Measurements from ENCODE around the gene HOMER2. TPM values are rescaled to one million over a fixed set of nuclear protein-coding genes. Genes with fewer than 3 reads are reported as not detected.
A peak's percentile ranks its signal among the peaks of the same experiment; 100 is the strongest.

Gene HOMER2
- polyA plus RNA-seq, 3 donors: 0.92 to 2.4 (median 1.6) TPM

GRCh38 chr15:82831894-82832600, 120.5 kb downstream of the HOMER2 start:
- Mint-ChIP-seq H3K27me3 (ENCODE audit: low read depth in 3 of 3) (no peaks in the 10 kb centered on the region), H3K9me3 (no peaks in the 10 kb centered on the region), H3K4me1 (peaks cover 25% of the 10 kb centered on the region), H3K36me3 (peaks cover 80 to 99% of the 10 kb centered on the region in 2 donors), H3K27ac (peak overlapping the region; percentile 84 to 98 (median 96)), H3K4me3 (no peak overlapping the region)
- Histone ChIP-seq H3K4me3 (replicated peaks in 1 of 3; ENCODE audit: low read depth in 2 of 3, low read length in 3 of 3) (no peak overlapping the region), H3K9me3 (replicated peaks in 1 of 2; ENCODE audit: control insufficient read depth in 1 of 2, insufficient read depth in 1 of 2, low read length in 2 of 2) (no peaks in the 10 kb centered on the region), H3K9ac (ENCODE audit: insufficient read depth, low read length, poor library complexity, severe bottlenecking) (no peak overlapping the region), H4K20me1 (ENCODE audit: insufficient read depth, low read length) (peaks cover 37% of the 10 kb centered on the region), H3K79me2 (ENCODE audit: insufficient read depth, low read length) (peaks cover 4% of the 10 kb centered on the region), H3K36me3 (replicated peaks in 1 of 2; ENCODE audit: control insufficient read depth in 1 of 2, insufficient read depth in 2 of 2, low read length in 2 of 2) (peaks cover 94 to 100% of the 10 kb centered on the region in 2 donors), H3K27me3 (ENCODE audit: control insufficient read depth in 2 of 2, insufficient read depth in 2 of 2, low read length in 2 of 2) (no peaks in the 10 kb centered on the region), H3K4me2 (replicated peaks; ENCODE audit: extremely low read depth, low read length, poor library complexity, severe bottlenecking) (peak overlapping the region; percentile 5), H2AFZ (ENCODE audit: insufficient read depth, low read depth, low read length, poor library complexity, severe bottlenecking) (no peak overlapping the region), H3K4me1 (ENCODE audit: control insufficient read depth in 1 of 2, insufficient read depth in 2 of 2, low read length in 2 of 2) (peaks cover 23 to 25% of the 10 kb centered on the region in 2 donors), H3K27ac (ENCODE audit: low read depth in 1 of 2, low read length in 2 of 2) (peak overlapping the region; percentile 65 to 87)
- 79% methylated on average over 4 of the region's 5 CpGs for WGBS (ENCODE audit: insufficient coverage)
- DNase-seq: no peak
- intact Hi-C loops (cut with micrococcal nuclease): no loop called here
- no peak for TF ChIP-seq CTCF (IDR thresholded peaks at IDR 0.05)

- Mint-ChIP-seq H3K4me3 (no peak overlapping the region), H3K27ac (peak overlapping the region in 5 of 7 donors; percentile 12 to 72 (median 53)), H3K9me3 (no peaks in the 10 kb centered on the region), H3K36me3 (peaks cover 79 to 99% of the 10 kb centered on the region in 2 donors), H3K27me3 (ENCODE audit: low read depth in 3 of 3) (no peaks in the 10 kb centered on the region), H3K4me1 (peaks cover 25% of the 10 kb centered on the region)
- intact Hi-C loops (cut with micrococcal nuclease): no loop called here
- Histone ChIP-seq H2AFZ (ENCODE audit: insufficient read depth, low read depth, low read length, poor library complexity, severe bottlenecking) (no peak overlapping the region), H3K36me3 (replicated peaks in 1 of 2; ENCODE audit: control insufficient read depth in 1 of 2, insufficient read depth in 2 of 2, low read length in 2 of 2) (peaks cover 94 to 100% of the 10 kb centered on the region in 2 donors), H3K4me3 (replicated peaks in 1 of 3; ENCODE audit: low read depth in 2 of 3, low read length in 3 of 3) (no peak overlapping the region), H3K9me3 (replicated peaks in 1 of 2; ENCODE audit: control insufficient read depth in 1 of 2, insufficient read depth in 1 of 2, low read length in 2 of 2) (no peaks in the 10 kb centered on the region), H3K27ac (ENCODE audit: low read depth in 1 of 2, low read length in 2 of 2) (peak overlapping the region in 1 of 2 donors; percentile 87), H3K79me2 (ENCODE audit: insufficient read depth, low read length) (peaks cover 3% of the 10 kb centered on the region), H3K27me3 (ENCODE audit: control insufficient read depth in 2 of 2, insufficient read depth in 2 of 2, low read length in 2 of 2) (no peaks in the 10 kb centered on the region), H3K4me2 (replicated peaks; ENCODE audit: extremely low read depth, low read length, poor library complexity, severe bottlenecking) (no peak overlapping the region), H3K9ac (ENCODE audit: insufficient read depth, low read length, poor library complexity, severe bottlenecking) (no peak overlapping the region), H3K4me1 (ENCODE audit: control insufficient read depth in 1 of 2, insufficient read depth in 2 of 2, low read length in 2 of 2) (peaks cover 23 to 25% of the 10 kb centered on the region in 2 donors), H4K20me1 (ENCODE audit: insufficient read depth, low read length) (peaks cover 40% of the 10 kb centered on the region)
- 93% methylated on average over 16 of the region's 18 CpGs for WGBS (ENCODE audit: insufficient coverage)
- DNase-seq: no peak
- no peak for TF ChIP-seq CTCF (IDR thresholded peaks at IDR 0.05)
Observed at GRCh38 chr15:82830427-82831173, 121.9 kb downstream of the HOMER2 start.

Data from CD14-positive monocyte (primary cell).